Thoracic aorta (tissue), 2 donors: ENCODE data around the gene CISD3. TPM values are rescaled to one million over a fixed set of nuclear protein-coding genes. Genes with fewer than 3 reads are reported as not detected.

Experiments
- ATAC-seq: fragments of 150-250 bp; one replicate; pipeline ENCODE4 v1.8.0; 2017; ENCODE audit warnings: low read depth; ENCODE audit not compliant: insufficient number of reproducible peaks, low FRiP score
- DNase-seq: peaks from one replicate; pipeline ENCODE4 v3.0.0-alpha.2; 2020; ENCODE audit warnings: low spot score
- H3K27ac ChIP-seq, 2 donors: fragments of 200-600 bp; sonication (generic); 1 replicate in 1 of 2; 2 replicates in 1 of 2; pipeline ENCODE4 v1.5.1; 2016; ENCODE audit warnings: mild to moderate bottlenecking in 2 of 2, moderate library complexity in 2 of 2
- H3K27me3 ChIP-seq: fragments of 200-600 bp; sonication (generic); replicated peaks from 2 replicates; pipeline ENCODE4 v1.6.0; 2016; ENCODE audit warnings: mild to moderate bottlenecking; ENCODE audit not compliant: insufficient read depth
- H3K36me3 ChIP-seq: fragments of 200-600 bp; sonication (generic); one replicate; pipeline ENCODE4 v1.5.1; 2016
- H3K4me1 ChIP-seq, 2 donors: fragments of 200-600 bp; sonication (generic); 1 replicate in 1 of 2; 2 replicates in 1 of 2; pipeline versions ENCODE4 v1.5.1 to v1.6.0; 2016; ENCODE audit warnings: low read depth in 2 of 2, mild to moderate bottlenecking in 1 of 2; ENCODE audit not compliant: control insufficient read depth in 1 of 2
- H3K4me3 ChIP-seq: fragments of 200-600 bp; sonication (generic); 2 replicates; pipeline ENCODE4 v1.5.1; 2016; ENCODE audit warnings: mild to moderate bottlenecking
- H3K9me3 ChIP-seq: fragments of 200-600 bp; sonication (generic); 2 replicates; pipeline ENCODE4 v1.5.1; 2016
- CTCF ChIP-seq: fragments of 200-600 bp; sonication (generic); IDR thresholded peaks from one replicate; pipeline ENCODE4 v1.5.1; 2019; ENCODE audit warnings: antibody characterized with exemption
- total RNA-seq, 2 donors: library from RNA; depleted of rRNA; stranded (reverse); fragments of >200 nt; gene quantifications; one replicate each; pipeline versions ENCODE4 v1.1.0 to v1.2.3, GENCODE V29; 2016

Gene CISD3
- total RNA-seq, 2 donors from 2014 or later = 9.3 to 9.6 TPM

- H3K36me3 ChIP-seq = peaks cover 64% of the 10 kb centered on the region
Measured at GRCh38 chr17:38713456-38714075, 16.6 kb upstream of the CISD3 start.

GRCh38 chr17:38715216-38715943 lies 14.8 kb upstream of the CISD3 start:
- Histone ChIP-seq H3K9me3 (no peaks in the 10 kb centered on the region), H3K36me3 (peaks cover 61% of the 10 kb centered on the region), H3K4me3 (no peak overlapping the region), H3K27me3 (no peaks in the 10 kb centered on the region), H3K4me1 (no peaks in the 10 kb centered on the region), H3K27ac (no peak overlapping the region)
- TF ChIP-seq CTCF = no peak
- ATAC-seq = no peak
- no peak for DNase-seq

More at GRCh38 chr17:38713456-38714075, 16.6 kb upstream of the CISD3 start:
- no peak overlapping the region for H3K27ac ChIP-seq
- no peak overlapping the region for H3K4me3 ChIP-seq
- no peak for TF ChIP-seq CTCF
- DNase-seq = no peak
- no peak for ATAC-seq
- H3K27me3 ChIP-seq = no peaks in the 10 kb centered on the region
- no peaks in the 10 kb centered on the region for H3K4me1 ChIP-seq
- no peaks in the 10 kb centered on the region for H3K9me3 ChIP-seq

DNA sequence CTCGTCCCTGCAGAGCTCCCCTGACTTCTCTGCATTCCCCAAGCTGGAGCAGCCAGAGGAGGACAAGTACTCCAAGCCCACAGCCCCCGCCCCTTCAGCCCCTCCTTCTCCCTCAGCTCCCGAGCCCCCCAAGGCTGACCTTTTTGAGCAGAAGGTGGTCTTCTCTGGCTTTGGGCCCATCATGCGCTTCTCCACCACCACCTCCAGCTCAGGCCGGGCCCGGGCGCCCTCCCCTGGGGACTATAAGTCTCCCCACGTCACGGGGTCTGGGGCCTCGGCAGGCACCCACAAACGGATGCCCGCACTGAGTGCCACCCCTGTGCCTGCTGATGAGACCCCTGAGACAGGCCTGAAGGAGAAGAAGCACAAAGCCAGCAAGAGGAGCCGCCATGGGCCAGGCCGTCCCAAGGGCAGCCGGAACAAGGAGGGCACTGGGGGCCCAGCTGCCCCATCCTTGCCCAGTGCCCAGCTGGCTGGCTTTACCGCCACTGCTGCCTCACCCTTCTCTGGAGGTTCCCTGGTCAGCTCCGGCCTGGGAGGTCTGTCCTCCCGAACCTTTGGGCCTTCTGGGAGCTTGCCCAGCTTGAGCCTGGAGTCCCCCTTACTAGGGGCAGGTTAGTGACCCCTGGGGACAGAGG lies 13.7 kb upstream of the CISD3 start:
- no peak for DNase-seq
- Histone ChIP-seq H3K4me3 (no peak overlapping the region), H3K9me3 (no peaks in the 10 kb centered on the region), H3K36me3 (peaks cover 70% of the 10 kb centered on the region), H3K27me3 (no peaks in the 10 kb centered on the region), H3K27ac (no peak overlapping the region), H3K4me1 (no peaks in the 10 kb centered on the region)
- TF ChIP-seq CTCF = no peak
- ATAC-seq = no peak

DNA sequence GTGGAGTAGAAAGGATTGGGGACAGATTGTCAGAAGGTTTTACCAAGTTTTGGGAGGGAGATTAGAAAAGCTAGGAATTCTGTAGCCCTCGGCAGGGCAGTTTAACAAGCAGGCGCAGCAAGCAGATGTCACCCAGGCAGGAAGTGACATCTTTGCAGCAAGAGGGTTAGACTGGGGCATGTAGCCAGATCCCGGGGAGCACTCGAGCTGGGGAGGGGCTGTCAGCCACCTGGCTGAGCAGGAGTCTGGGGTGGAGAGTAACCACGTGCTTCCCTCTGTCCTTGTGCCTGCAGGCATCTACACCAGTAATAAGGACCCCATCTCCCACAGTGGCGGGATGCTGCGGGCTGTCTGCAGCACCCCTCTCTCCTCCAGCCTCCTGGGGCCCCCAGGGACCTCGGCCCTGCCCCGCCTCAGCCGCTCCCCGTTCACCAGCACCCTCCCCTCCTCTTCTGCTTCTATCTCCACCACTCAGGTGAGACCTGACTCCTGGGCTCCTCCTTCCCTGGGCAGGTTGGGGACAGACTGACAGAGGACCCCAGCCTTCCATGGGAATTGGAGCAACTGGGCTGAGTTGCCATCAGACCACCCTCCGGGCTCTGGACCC lies 12.9 kb upstream of the CISD3 start:
- Histone ChIP-seq H3K27ac (no peak overlapping the region), H3K9me3 (no peaks in the 10 kb centered on the region), H3K36me3 (peaks cover 71% of the 10 kb centered on the region), H3K27me3 (no peaks in the 10 kb centered on the region), H3K4me3 (no peak overlapping the region), H3K4me1 (no peaks in the 10 kb centered on the region)
- no peak for TF ChIP-seq CTCF
- no peak for ATAC-seq
- no peak for DNase-seq
